Stomach smooth muscle (tissue), 2 donors: ENCODE measurements around the gene INSC.
"Not testable (repeated sequence)": the region's sequence is repeated elsewhere in the genome, so short reads cannot be mapped to it uniquely, and the experiment has no call there.

Source experiments
- H3K27ac ChIP-seq: one replicate; pipeline ENCODE4 v1.7.0; 2013; ENCODE audit warnings: mild to moderate bottlenecking, low read length, inconsistent platforms
- H3K27me3 ChIP-seq, 2 donors: one replicate each; pipeline ENCODE4 v1.7.0; 2013; ENCODE audit warnings: low read length in 2 of 2; ENCODE audit not compliant: insufficient read depth in 2 of 2, control insufficient read depth in 1 of 2
- H3K36me3 ChIP-seq, 2 donors: one replicate each; pipeline ENCODE4 v1.7.0; 2013; ENCODE audit warnings: low read length in 2 of 2; ENCODE audit not compliant: control insufficient read depth in 2 of 2, insufficient read depth in 2 of 2
- H3K4me1 ChIP-seq: one replicate; pipeline ENCODE4 v1.7.0; 2013; ENCODE audit warnings: low read length; ENCODE audit not compliant: control insufficient read depth, insufficient read depth
- H3K4me3 ChIP-seq, 2 donors: one replicate each; pipeline ENCODE4 v1.7.0; 2013; ENCODE audit warnings: low read length in 2 of 2
- H3K9ac ChIP-seq, 2 donors: one replicate each; pipeline ENCODE4 v1.7.0; 2013; ENCODE audit warnings: low read length in 2 of 2, mild to moderate bottlenecking in 1 of 2
- H3K9me3 ChIP-seq, 2 donors: one replicate each; pipeline ENCODE4 v1.7.0; 2013; ENCODE audit warnings: low read length in 2 of 2; ENCODE audit not compliant: control insufficient read depth in 2 of 2
- donor health status: healthy.
- donor health status: Pancreatic carcinoma.

Gene INSC

GRCh38 chr11:15114501-15115475 lies at the start of gene INSC:
TSS of gene INSC (plus strand) at chr11:15114923. CDS start at chr11:15149175, 34,252 bp downstream.
- Histone ChIP-seq H3K9me3 (no peaks in the 10 kb centered on the region), H3K27me3 (peaks cover 16 to 28% of the 10 kb centered on the region in 2 donors), H3K4me3 (peak within 1 kb of the TSS; percentile 49 to 64), H3K4me1 (peaks cover 7% of the 10 kb centered on the region), H3K36me3 (no peaks in the 10 kb centered on the region), H3K9ac (no peak within 1 kb of the TSS), H3K27ac (no peak within 1 kb of the TSS)

GRCh38 chr11:15069751-15070150 lies 45.0 kb upstream of the INSC start:
- H3K9me3 ChIP-seq, H3K27ac ChIP-seq, H3K4me3 ChIP-seq, H3K9ac ChIP-seq, H3K36me3 ChIP-seq: not testable (repeated sequence)
- H3K4me1 ChIP-seq: peaks cover 12% of the 10 kb centered on the region
- peaks cover 17 to 28% of the 10 kb centered on the region in 2 donors for H3K27me3 ChIP-seq

GRCh38 chr11:15071556-15072255 lies 43.0 kb upstream of the INSC start:
- H3K36me3 ChIP-seq: no peaks in the 10 kb centered on the region
- H3K9me3 ChIP-seq: no peaks in the 10 kb centered on the region
- no peak overlapping the region for H3K27ac ChIP-seq
- no peak overlapping the region for H3K9ac ChIP-seq
- peaks cover 12% of the 10 kb centered on the region for H3K4me1 ChIP-seq
- H3K27me3 ChIP-seq: peaks cover 22 to 31% of the 10 kb centered on the region in 2 donors
- H3K4me3 ChIP-seq: no peak overlapping the region

GRCh38 chr11:15072551-15073143 lies 42.1 kb upstream of the INSC start:
- Histone ChIP-seq H3K9me3 (no peaks in the 10 kb centered on the region), H3K27me3 (peaks cover 23 to 31% of the 10 kb centered on the region in 2 donors), H3K9ac (no peak overlapping the region), H3K36me3 (no peaks in the 10 kb centered on the region), H3K27ac (no peak overlapping the region), H3K4me3 (no peak overlapping the region), H3K4me1 (peaks cover 12% of the 10 kb centered on the region)

- Histone ChIP-seq H3K9me3 (no peaks in the 10 kb centered on the region), H3K4me1 (peaks cover 12% of the 10 kb centered on the region), H3K36me3 (no peaks in the 10 kb centered on the region), H3K4me3 (peak within 1 kb of the TSS; percentile 46 to 63), H3K9ac (peak within 1 kb of the TSS in 1 of 2 donors; percentile 14), H3K27ac (no peak within 1 kb of the TSS), H3K27me3 (peaks cover 23 to 31% of the 10 kb centered on the region in 2 donors)
Measured at GRCh38 chr11:15073361-15074205, 41.1 kb upstream of the INSC start, which contains the start of gene CALCB. TSS of gene CALCB (plus strand) at chr11:15073593. CDS start at chr11:15074719, 1,126 bp downstream.

GRCh38 chr11:15074206-15075161 lies 40.2 kb upstream of the INSC start:
- peaks cover 23 to 31% of the 10 kb centered on the region in 2 donors for H3K27me3 ChIP-seq
- no peaks in the 10 kb centered on the region for H3K36me3 ChIP-seq
- H3K9ac ChIP-seq: peak overlapping the region in 1 of 2 donors; percentile 14
- no peak overlapping the region for H3K27ac ChIP-seq
- H3K4me3 ChIP-seq: peak overlapping the region; percentile 46 to 63
- H3K9me3 ChIP-seq: no peaks in the 10 kb centered on the region
- peaks cover 12% of the 10 kb centered on the region for H3K4me1 ChIP-seq

- Histone ChIP-seq H3K27ac (no peak overlapping the region), H3K4me1 (peaks cover 12% of the 10 kb centered on the region), H3K9ac (no peak overlapping the region), H3K4me3 (no peak overlapping the region), H3K36me3 (no peaks in the 10 kb centered on the region), H3K9me3 (no peaks in the 10 kb centered on the region), H3K27me3 (peaks cover 23 to 31% of the 10 kb centered on the region in 2 donors)
Measured at GRCh38 chr11:15075162-15075526, 39.6 kb upstream of the INSC start.

GRCh38 chr11:15091175-15091574 lies 23.5 kb upstream of the INSC start:
- no peaks in the 10 kb centered on the region for H3K27me3 ChIP-seq
- H3K4me1 ChIP-seq: no peaks in the 10 kb centered on the region
- peaks cover 0 to 3% of the 10 kb centered on the region in 2 donors for H3K9me3 ChIP-seq
- H3K4me3 ChIP-seq: no peak overlapping the region
- H3K36me3 ChIP-seq: no peaks in the 10 kb centered on the region
- no peak overlapping the region for H3K27ac ChIP-seq
- H3K9ac ChIP-seq: no peak overlapping the region

GRCh38 chr11:15091625-15092024 lies 23.1 kb upstream of the INSC start:
- no peak overlapping the region for H3K4me3 ChIP-seq
- no peaks in the 10 kb centered on the region for H3K36me3 ChIP-seq
- H3K4me1 ChIP-seq: no peaks in the 10 kb centered on the region
- H3K27ac ChIP-seq: no peak overlapping the region
- H3K9ac ChIP-seq: no peak overlapping the region
- no peaks in the 10 kb centered on the region for H3K27me3 ChIP-seq
- H3K9me3 ChIP-seq: peaks cover 0 to 3% of the 10 kb centered on the region in 2 donors
